GM18907 (cell line): ENCODE measurements around the gene HYPK.
"Not testable (repeated sequence)": the region's sequence is repeated elsewhere in the genome, so short reads cannot be mapped to it uniquely, and the experiment has no call there.

Source experiments
- ATAC-seq: cut with Tn5 transposase; IDR thresholded peaks from one replicate; pipeline ENCODE4 v1.9.1; 2021; ENCODE audit warnings: mild to moderate bottlenecking, moderate library complexity; ENCODE audit not compliant: unreplicated experiment

The HYPK gene

GRCh38 chr15:43832485-43832884 is 32.1 kb downstream of the HYPK start:
- not testable (repeated sequence) for ATAC-seq

GRCh38 chr15:43845421-43845820 is 45.0 kb downstream of the HYPK start:
- no peak for ATAC-seq

GRCh38 chr15:43851251-43851650 is 50.9 kb downstream of the HYPK start:
- ATAC-seq = no peak

GRCh38 chr15:43852607-43853006 is 52.2 kb downstream of the HYPK start:
- ATAC-seq = no peak
